Right lung (tissue), 5 donors: ENCODE measurements around the gene SLC25A13. TPM values are rescaled to one million over a fixed set of nuclear protein-coding genes. Genes with fewer than 3 reads are reported as not detected.

Experiments used
- DNase-seq, 2 donors: peaks; one replicate each; pipeline ENCODE4 v3.0.0-alpha.2; 2013
- polyA plus RNA-seq, 5 donors: library from polyadenylated mRNA; unstranded; fragments of 120-200 nt; gene quantifications; one replicate each; pipeline versions ENCODE4 v1.2.1 to v1.2.3, GENCODE V29; 2013; ENCODE audit warnings: inconsistent platforms in 1 of 5, low replicate concordance in 1 of 5; ENCODE audit not compliant: insufficient read length in 5 of 5, insufficient read depth in 1 of 5

SLC25A13 gene
- polyA plus RNA-seq, 5 donors: 20.8 to 27.1 (median 26.2) TPM

- no peak for DNase-seq
Measured at GRCh38 chr7:96244244-96244991, 77.5 kb downstream of the SLC25A13 start.

GRCh38 chr7:96243241-96243640 lies 78.7 kb downstream of the SLC25A13 start:
- no peak for DNase-seq

- no peak for DNase-seq
Measured at GRCh38 chr7:96241855-96242254, 80.0 kb downstream of the SLC25A13 start.

GRCh38 chr7:96238976-96239766 lies 82.7 kb downstream of the SLC25A13 start:
- DNase-seq: no peak

- DNase-seq: no peak
Measured at GRCh38 chr7:96238474-96238873, 83.4 kb downstream of the SLC25A13 start.

GRCh38 chr7:96237040-96237439 lies 84.9 kb downstream of the SLC25A13 start:
- DNase-seq: no peak

GRCh38 chr7:96236198-96237039 lies 85.5 kb downstream of the SLC25A13 start:
- DNase-seq: peak; percentile 6 to 32

- no peak for DNase-seq
Measured at GRCh38 chr7:96235281-96235680, 86.6 kb downstream of the SLC25A13 start.

- no peak for DNase-seq
Measured at GRCh38 chr7:96233528-96234154, 88.3 kb downstream of the SLC25A13 start.

GRCh38 chr7:96233084-96233483 lies 88.8 kb downstream of the SLC25A13 start:
- DNase-seq: no peak

GRCh38 chr7:96228760-96229159 lies 93.1 kb downstream of the SLC25A13 start:
- DNase-seq: no peak

- DNase-seq: no peak
Measured at GRCh38 chr7:96225251-96225650, 96.6 kb downstream of the SLC25A13 start.

- DNase-seq: no peak
Measured at GRCh38 chr7:96224685-96225084, 97.2 kb downstream of the SLC25A13 start.

- DNase-seq: no peak
Measured at GRCh38 chr7:96224073-96224472, 97.8 kb downstream of the SLC25A13 start.

GRCh38 chr7:96221888-96222287 lies 100.0 kb downstream of the SLC25A13 start:
- DNase-seq: no peak

- peak; percentile 12 to 16 for DNase-seq
Measured at GRCh38 chr7:96219378-96220130, 102.3 kb downstream of the SLC25A13 start.

GRCh38 chr7:96218664-96219243 lies 103.1 kb downstream of the SLC25A13 start:
- no peak for DNase-seq

- DNase-seq: no peak
Measured at GRCh38 chr7:96217147-96217546, 104.8 kb downstream of the SLC25A13 start.

- DNase-seq: no peak
Measured at GRCh38 chr7:96216373-96216772, 105.5 kb downstream of the SLC25A13 start.

- no peak for DNase-seq
Measured at GRCh38 chr7:96212474-96212873, 109.4 kb downstream of the SLC25A13 start.

GRCh38 chr7:96211954-96212353 lies 109.9 kb downstream of the SLC25A13 start:
- no peak for DNase-seq
